Gastroesophageal sphincter (tissue), 3 donors: ENCODE results near the gene RXFP1.

ENCODE experiments used
- CTCF ChIP-seq, 4 experiments: fragments of 200-600 bp in 2 of 4; fragments of 450-650 bp in 2 of 4; sonication (generic) in 1 of 4; IDR thresholded peaks; one replicate each; pipeline ENCODE4 v1.5.1; 2017 to 2019; ENCODE audit warnings: antibody characterized with exemption in 4 of 4, mild to moderate bottlenecking in 2 of 4, moderate library complexity in 2 of 4
- POLR2AphosphoS5 ChIP-seq: sonication (generic); formaldehyde crosslinking; IDR thresholded peaks from one replicate; pipeline ENCODE4 v1.6.1; 2017; ENCODE audit warnings: antibody characterized with exemption

DNA sequence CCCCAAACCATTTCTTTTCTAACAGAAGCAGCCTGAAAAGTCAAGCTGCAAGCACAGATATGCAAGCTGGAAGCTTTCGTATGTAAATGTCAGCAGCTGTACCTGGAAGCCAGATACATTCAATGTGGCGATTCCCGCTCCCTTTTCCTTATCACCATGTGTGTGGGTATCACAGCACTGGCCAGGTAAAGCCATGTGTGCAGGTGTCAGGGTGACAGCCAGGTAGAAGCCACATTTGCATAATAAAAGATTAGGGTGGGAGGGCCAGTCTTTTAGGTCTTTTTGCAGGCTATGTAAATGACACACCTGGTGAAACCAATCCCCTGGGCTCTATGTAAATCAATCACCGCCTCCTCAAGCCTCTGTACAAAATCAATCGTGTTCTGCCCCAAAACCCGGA lies 50.1 kb downstream of the RXFP1 start:
- TF ChIP-seq POLR2AphosphoS5: no peak
- no peak for TF ChIP-seq CTCF (IDR thresholded peaks at IDR 0.05)
